Ecto neural progenitor cell (in vitro differentiated cells): ENCODE results near the gene MROH8.

Experiments used
- DNase-seq: peaks from one replicate; pipeline ENCODE4 v3.0.0-alpha.2; 2018; ENCODE audit warnings: low spot score

MROH8 gene

DNA sequence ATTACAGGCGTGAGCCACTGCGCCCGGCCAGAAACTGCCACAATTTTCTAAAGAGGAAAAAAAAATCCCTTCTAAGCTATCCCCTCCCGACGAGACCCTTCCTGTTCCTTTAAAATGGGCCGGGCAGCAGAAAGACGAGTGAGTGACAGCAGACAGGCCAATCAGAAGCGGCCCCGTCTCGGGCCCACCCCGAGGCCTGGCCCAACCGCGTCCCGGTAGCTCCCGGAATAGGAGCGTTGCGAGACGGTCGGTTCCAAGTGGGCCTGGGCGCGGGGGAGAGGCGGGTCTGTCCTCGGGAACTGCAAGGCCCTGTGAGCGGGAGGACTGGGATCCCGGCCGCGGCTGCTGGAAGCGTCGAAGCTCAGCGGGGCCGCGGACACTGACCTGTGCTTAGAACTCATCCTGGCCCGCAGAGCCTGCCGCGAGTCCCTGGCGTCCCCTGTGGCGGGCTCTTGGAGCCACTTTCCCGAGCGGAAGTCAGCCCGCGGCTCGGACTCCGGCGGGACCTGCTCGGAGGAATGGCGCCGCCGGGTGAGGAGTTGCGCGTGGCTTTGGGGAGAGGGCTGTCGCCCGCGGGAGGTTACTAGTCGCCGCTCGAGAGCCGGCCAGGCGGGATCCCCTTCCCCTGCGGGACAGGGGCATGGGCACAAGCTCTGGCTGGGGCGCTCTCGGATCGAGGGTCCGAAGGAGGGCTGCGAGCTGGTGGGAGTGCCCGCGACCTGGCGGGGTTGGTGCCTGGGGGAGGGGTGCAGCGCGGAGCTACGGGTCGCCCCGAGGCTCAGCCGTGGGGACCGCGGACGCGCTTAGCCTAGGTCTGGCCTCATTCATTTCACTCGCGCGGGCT, at the start of gene MROH8, which contains the start of gene RPN2:
Gene MROH8, minus strand, starts transcription at position 710 of the 844 bp plus-strand sequence.
Gene RPN2, plus strand, starts transcription at position 492 of the 844 bp plus-strand sequence. Its CDS starts 27 bp downstream, at position 519.
- peak; percentile 98 for DNase-seq

DNA sequence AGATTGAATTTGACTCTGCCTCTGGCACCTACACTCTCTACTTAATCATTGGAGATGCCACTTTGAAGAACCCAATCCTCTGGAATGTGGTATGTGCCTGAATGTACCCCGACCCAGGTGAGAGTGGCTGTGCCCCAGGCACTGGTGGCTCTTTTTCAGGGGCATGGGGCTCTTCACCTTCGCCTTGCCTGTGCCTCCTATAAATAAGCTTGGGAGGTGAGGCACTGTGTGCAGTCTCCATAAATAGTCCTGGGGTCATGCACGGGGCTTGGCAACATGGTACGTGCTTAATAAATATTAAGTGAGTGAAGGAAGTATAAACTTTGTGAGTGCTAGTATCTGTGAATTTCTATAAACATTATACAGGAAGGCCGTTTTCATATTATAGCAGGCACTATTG, 49.3 kb upstream of the MROH8 start:
- DNase-seq = no peak

DNA sequence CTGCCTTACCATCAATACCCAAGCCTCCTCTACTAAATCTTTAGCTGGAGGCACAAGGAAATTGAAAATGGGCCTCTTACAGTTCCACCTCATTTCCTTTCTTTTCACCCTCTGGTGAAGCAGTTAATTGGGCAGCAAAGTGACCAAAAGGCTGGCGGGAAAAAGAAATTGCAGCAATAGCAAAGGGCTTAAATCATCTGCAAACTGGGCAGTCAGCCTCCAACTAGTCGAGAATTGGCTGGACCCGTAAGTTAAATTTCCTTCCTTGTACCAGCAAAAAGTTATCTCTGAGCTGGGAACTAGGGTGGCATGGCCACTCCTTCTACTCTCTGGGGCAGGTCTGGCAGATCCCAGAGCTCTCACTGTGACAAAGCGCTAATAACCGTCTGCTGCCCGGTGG, 48.7 kb upstream of the MROH8 start:
- no peak for DNase-seq

DNA sequence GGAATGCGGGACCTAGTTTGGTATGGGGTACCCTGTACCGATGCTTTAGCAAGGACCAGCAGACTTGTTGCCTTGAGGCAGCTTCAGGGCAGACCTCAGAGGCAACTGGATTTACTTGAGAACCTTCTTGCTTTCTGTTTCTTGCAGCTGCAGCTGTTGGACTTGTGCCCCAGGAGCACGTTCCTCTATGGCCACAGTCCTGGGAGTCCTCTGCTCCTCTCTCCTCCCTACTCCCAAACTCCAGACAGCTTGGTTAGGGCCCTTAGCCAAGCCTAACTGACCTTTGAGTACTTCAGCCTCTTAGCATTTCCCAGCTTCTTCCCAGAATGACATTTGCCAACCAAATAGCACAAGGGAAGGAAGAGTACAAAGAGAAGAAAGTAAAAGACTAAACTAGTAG, 47.5 kb upstream of the MROH8 start:
- DNase-seq = no peak

DNA sequence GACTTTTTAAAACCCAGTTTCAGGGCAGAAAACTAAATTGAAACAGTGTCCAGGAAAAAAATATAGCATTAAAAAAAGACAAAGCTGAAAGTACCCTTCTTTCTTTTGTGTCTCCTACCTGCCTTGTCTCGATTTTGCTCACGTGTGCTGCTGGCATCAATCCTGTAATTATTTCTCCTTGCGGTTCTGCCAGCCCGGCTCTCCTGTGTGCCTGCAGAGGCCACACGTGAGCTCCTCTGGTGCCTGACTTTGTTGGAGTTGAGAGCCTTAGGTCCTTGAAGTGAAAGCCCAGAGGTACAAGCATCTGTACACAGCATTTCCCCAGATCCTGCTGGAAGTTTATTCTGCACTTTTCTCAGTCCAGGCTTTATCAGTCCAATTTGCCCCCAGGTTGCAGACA, 45.8 kb upstream of the MROH8 start:
- DNase-seq = no peak

DNA sequence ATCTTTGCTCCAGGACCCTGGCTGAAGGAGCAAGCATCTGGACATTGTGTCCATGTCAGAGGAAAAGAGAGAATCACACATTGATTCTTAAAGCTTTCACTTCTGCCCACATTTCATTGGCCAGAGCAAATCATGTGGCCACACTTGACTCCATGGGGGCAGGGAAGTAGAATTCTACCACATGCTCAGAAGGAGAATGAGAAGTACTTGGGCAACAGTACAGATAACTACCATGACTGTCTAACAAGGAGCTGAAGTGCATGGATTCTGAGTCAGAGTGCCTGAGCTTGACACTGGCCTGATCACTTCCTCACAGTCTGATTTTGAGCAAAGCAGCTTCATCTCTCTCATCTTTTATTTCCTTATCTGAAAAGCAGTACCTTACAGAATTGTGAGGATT, 43.7 kb upstream of the MROH8 start:
- no peak for DNase-seq

DNA sequence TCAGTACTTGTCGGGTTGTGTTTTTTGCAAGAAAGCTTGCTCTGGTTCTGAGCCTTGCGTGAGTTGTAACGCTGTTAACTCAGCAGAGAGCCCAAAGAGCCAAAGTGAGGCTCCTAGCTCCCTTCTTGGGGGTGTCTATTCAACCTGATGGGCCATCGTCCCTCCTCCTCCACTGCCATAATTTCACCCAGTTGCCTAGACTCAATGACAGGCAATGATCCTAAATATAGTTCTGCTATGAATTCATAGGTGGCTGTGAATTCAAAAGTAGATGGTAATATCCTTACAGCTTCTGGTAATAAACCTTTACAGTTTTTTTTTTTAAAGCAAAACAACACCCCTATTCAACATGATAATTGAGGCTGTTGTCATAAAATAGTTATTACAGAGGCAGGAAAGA, 42.7 kb upstream of the MROH8 start:
- no peak for DNase-seq

DNA sequence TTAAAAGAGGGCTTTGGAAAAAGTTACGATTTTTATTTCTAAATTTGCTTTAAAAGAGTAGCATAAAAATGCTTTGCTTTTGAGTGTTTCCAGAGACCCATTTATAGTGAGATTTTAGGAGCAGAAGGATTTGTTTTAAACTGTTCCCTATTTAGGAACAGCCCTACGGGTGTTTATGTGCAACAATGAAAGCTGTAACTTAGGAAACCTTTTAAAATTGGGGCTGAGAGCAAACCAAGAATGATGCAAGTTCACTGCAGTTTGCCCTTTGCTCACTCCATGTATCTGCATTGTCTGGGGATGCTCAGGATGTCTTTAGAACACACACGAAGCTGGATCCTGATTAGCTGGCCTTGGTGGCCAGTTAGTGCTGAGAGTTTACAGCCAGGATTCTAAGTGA, 41.4 kb upstream of the MROH8 start:
- no peak for DNase-seq

DNA sequence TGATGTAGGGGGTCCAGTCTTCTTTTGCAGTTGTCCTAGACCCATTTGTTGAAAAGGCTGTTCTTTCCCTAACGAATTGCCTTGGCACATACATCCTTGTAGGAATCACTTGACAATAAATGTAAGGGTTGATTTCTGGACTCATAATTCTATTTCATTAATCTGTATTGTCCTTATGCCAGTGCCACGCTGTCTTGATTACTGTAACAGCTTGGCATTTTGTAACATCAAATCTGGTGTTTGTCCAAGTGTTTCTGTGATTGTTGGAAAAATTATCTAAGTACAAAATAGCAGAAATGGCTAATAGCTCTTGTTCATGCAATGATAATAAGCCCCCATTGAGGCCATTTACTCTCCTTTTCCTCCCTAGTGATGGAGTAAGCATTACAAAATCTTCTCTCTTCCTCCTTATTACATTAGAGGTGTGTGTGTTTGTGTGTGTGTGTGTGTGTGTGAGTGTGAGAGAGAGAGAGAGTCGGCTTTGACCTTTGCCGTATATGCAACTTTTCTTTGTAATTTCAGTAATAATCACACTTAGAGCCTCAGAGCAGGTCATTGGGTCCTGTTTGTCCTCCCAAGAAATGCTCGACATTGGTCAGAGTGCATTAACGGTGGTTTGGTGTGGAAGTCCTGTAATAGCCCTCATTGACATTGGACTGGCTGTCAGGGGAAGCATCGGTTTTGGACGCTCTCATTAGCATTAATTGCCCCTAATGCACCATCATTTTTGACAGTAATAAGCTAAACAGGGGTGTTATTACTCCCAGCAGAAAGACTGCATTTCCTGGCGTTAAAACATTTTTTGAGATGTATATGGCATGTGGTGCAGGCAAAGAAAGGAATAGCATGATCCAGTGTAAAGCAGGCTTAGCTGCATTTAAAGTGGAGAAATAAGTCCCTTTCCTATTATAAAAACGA, 40.7 kb upstream of the MROH8 start:
- no peak for DNase-seq

DNA sequence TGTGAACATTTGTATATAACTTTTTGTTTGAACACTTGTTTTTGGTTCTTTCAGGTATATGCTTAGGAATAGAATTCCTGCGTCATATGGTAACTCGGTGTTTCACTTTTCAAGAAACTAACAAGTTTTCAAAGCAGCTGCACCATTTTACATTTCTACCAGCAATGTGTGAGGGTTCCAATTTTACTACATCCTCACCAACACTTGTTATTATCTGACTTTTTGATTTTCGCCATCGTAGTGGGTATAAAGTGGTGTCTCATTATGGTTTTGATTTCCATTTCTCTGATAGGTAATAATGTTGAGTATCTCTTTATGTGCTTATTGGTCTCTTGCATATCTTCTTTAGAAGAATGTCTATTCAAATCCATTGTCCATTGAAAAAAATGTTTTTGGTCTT, 39.6 kb upstream of the MROH8 start:
- DNase-seq = no peak

DNA sequence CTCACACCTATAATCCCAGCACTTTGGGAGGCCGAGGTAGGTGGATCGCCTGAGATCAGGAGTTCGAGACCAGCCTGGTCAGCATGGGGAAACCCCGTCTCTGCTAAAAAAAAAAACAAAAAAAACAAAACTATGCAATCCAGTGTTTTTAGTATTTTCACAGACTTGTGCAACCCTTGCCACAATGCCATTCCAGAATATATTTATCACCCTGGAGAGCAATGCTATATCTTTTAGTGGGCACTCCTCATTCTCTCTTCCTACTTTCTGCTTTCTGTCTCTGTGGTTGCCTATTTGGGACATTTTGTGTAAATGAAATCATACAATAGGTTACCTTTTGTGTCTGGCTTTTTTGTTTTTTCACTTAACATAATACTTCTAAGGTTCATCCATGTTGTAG, 39.1 kb upstream of the MROH8 start:
- no peak for DNase-seq

DNA sequence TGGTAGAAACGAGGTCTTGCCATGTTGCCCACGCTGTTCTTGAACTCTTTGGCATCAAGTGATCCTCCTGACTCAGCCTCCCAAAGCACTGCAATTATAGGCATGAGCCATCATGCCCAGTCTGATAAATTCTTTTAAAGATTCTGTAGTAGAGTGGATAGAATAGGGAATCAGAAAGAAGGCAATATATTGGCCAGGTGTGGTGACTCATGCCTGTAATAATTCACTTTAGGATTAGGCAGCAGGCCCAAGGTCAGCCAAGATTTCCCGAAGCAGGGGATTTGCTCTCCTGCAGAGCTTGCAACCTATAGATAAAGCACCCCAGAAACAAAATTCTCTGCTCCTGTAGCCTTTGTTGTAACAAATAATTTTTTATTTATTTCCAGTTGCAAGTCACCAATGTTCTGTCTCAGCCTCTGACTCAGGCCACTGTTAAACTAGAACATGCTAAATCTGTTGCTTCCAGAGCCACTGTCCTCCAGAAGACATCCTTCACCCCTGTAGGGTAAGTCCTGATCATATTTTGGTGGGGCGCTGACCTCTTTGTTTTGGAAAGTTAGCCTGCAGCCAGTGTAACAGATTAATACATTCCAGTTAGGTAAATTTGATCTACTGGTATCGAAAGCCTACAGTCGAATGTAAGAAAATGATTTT, 30.4 kb upstream of the MROH8 start:
- DNase-seq = no peak

DNA sequence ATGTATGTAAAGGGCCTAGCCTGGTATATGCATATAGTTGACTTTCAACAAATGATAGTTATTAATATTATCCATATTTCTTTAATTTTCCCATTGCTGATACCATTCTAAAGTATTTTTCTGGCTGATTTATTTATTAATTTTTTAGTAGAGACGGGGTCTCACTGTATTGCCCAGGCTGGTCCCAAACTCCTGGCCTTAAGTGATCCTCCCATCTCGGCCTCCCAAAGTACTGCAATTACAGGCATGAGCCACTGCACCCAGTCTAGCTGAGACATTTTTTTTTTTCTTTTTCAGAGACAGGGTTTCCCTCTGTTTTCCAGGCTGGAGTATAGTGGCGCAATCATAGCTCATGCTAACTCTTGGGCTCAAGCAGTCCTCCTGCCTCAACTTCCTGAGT, 29.8 kb upstream of the MROH8 start:
- DNase-seq = no peak

DNA sequence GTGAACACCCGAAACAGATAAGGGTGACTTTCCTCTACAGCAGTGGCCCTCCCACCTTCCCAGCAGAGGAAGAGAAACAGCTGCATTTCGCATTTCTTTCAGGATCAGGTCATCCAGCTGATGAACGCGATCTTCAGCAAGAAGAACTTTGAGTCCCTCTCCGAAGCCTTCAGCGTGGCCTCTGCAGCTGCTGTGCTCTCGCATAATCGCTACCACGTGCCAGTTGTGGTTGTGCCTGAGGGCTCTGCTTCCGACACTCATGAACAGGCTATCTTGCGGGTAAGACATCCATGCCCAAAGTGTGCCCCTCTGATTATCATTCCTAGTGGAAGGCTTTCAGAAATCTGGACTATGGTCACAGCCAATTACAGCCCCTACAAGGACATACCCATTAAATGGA, 27.8 kb upstream of the MROH8 start:
- DNase-seq = no peak

DNA sequence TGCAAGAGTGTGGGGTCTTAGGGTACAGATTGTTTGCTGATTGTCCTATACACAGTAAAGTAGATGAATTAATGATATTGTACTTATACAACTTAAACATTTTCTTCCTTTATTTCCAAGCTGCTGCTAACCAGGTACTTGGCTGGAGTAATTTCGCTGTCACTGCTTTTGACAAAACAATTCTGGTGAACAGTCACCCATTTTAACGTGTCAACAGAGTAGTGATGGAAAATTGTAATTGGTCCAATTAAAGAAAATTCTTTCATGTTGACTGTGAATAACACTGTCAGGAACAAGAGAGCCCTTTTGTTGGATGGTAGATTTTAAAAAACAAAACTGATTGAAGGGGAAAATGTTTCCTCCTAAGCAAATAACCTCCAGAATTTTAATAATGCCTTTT, 26.4 kb upstream of the MROH8 start:
- no peak for DNase-seq

DNA sequence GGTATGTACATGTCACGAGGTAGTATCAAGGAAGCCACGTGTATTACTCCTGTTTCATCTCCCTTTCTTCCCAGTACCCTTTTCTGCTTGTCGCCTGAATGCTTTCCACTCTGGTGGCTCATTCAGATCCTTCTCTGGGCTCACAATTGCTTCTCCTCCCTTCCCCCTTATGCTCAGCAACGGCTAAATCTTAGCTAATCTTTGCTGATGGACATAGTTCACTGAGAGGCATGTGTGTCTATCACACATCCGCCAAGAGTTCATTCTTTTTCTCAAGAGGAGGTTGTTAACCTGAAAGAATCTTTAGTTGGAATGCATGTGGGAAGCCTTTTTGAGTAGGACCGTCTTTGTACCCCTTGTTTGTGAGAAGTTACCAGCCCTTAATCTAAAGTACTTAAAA, 25.8 kb upstream of the MROH8 start:
- DNase-seq = no peak

DNA sequence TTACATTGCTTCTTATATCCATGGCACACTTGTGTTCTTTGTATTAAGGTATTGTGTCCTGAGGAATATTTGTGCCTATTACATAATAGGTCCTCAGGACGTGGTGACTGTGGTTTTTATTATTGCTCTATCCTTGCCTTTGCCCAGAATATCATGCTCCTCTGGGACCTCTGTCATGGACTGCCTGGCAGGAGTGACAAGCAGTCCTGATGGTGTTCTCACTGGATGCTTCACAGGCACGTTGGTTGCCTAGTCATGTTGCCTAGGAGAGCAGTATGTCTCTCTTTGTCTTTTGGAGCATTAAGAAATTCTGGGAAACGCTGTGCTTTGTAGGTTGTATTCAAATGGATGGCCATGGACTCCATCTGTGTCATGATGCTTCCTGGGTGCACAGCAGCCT, 24.7 kb upstream of the MROH8 start:
- no peak for DNase-seq

DNA sequence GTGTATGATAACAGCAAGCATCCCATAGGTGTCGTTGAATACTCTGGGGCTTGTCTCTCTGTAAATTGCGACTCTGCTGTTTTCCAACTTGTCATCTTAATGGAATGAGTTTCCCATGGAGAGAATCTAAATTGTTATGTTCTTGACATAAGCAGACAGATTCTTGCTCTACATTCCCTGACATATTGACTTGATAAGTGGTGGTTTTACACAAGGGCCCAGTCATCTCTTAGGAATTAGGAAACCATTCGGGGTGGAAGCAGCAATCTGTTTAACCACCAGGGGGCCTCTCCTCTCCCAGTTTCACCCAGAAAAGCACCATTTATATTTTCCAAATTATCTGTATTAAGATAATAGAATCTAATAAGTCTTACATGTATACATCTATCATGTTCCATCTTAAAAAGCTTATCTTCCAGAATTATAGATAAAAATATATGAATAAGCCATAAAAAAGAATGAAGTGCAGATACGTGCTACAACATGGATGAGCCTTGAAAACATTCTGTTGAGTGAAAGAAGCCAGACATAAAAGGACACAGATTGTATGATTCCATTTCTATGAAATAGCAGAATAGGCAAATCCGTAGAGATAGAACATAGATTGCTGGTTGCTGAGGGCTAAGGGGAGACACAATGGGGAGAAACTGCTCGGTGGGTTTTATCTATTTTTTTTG, 23.1 kb upstream of the MROH8 start:
- no peak for DNase-seq

DNA sequence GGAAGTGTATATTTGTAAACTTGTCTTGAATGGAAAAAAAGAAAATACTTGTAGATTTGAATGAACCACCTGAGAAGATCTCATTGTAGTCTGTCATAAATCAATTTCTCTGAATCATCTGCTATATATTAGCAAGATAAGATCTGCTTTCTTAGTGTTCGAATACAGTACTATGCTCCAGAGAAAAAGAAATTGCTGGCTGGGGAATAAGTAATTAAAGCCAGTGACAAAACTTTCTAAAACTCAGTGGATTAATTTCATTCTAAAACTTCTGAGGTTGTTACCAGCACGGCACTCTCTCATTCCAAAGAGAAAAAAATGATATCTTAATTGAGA, 22.4 kb upstream of the MROH8 start:
- DNase-seq = no peak

DNA sequence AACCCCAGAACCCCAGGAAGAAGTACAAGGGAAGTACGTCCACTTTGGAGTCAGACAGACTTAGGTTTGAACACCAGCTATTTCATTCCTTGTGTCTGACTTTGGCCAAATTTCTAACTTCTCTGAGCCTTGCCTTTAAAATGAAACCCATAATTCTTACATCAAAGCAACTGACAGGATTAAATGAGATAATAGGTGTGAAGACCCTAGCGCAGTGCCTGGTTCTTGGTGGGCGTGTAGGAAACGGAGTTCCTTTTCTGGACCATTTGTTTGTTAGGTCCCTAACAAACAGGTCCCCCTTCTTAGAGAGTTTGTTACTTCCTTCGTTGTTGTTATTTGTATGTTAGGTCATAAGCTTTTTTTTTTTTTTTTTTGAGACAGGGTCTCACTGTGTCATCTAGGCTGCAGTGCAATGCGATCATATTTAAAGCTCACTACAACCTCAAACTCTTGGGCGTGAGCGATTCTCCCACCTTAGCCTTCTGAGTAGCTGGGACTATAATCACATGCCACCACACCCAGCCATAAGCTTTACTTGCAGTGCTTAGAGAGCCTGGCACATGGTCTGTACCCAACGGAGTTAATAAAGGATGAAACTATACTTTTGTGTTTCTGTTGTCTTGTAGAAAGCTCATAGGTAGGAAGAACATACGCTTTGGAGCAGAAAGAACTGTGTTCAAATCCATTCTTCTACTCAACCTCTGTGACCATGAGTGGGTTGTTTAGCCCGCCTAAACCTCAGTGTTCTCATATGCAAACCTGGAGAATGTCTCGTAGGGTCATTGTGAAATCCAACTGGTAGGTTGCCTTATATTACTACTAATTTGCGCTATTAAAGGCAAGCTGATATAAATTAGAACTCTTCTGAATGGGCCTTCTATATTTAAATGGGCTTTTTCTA, 21.8 kb upstream of the MROH8 start:
- no peak for DNase-seq

DNA sequence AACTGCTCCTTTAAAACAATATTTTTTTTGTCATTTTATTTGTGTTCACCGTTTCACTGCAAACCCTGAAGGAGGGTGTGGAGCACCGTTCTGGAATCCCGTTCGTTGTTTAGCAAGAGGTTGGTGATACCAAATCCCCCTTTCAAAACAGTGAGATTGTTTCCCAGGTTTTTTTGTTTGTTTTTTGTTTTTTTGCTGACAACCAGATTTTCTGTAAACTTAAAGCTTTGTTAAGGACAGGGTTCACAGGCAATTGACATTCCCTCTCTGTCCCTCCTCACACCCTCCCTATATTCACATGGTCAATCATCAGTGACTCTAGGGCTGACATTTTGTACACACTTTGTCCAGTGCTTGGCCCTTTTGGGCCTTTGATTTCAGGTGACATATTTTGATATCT, 21.0 kb upstream of the MROH8 start:
- no peak for DNase-seq
